ENCODE measurements around the gene ADAMTS14.

- TF ChIP-seq EP300 (IDR thresholded peaks at IDR 0.05) (no peak), POLR2A (IDR thresholded peaks at IDR 0.05) (no peak)
These were observed 107.4 kb downstream of the ADAMTS14 start for GRCh38 chr10:70779511-70780369.
